HG02973 (cell line): ENCODE measurements around the gene FADD.

Source experiments
- ATAC-seq: cut with Tn5 transposase; IDR thresholded peaks from one replicate; pipeline ENCODE4 v1.9.1; 2021; ENCODE audit warnings: moderate library complexity; ENCODE audit not compliant: unreplicated experiment

Gene FADD, protein sequence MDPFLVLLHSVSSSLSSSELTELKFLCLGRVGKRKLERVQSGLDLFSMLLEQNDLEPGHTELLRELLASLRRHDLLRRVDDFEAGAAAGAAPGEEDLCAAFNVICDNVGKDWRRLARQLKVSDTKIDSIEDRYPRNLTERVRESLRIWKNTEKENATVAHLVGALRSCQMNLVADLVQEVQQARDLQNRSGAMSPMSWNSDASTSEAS

DNA sequence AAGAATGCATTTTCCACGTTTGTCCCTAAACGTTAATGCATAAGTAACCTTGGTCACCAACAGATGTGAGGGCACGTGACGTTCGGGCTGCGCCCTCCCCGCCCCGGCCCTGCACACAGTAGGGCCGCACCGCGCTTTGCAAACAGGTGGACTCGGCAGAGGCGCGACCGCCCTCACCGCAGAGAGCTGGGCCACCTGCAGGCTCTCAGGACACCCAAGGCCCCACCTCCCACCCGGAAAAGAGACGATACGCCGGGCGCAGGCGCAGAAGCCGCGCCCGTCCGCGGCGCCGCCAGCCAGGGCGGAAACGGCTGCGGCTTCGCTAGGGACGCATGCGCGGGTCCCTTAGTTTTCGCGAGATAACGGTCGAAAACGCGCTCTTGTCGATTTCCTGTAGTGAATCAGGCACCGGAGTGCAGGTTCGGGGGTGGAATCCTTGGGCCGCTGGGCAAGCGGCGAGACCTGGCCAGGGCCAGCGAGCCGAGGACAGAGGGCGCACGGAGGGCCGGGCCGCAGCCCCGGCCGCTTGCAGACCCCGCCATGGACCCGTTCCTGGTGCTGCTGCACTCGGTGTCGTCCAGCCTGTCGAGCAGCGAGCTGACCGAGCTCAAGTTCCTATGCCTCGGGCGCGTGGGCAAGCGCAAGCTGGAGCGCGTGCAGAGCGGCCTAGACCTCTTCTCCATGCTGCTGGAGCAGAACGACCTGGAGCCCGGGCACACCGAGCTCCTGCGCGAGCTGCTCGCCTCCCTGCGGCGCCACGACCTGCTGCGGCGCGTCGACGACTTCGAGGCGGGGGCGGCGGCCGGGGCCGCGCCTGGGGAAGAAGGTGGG is at the start of gene FADD:
TSS of gene FADD (plus strand) at position 377 of the 831 bp plus-strand sequence. CDS start at position 541, 164 bp downstream.
- ATAC-seq: peak; percentile 61

DNA sequence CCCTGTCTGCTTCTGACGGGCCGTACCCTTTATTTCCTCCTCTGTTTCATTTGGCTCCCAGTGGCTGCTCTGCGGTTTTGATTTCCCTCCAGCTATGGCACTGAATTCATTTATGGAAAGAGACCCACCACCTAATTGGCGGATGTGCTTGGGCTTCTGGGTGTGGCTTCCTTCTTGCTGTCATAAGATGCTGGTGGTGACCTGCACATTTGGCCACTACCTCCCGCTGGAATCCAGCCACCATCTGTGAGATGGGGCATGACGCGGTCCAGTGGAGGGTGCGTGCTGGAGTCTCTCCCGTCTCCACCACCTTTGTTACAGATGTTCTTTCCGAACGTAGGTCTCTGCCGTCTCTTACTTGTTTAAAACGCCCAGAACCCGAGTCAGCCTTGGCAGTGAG is 47.7 kb upstream of the FADD start:
- ATAC-seq: no peak

DNA sequence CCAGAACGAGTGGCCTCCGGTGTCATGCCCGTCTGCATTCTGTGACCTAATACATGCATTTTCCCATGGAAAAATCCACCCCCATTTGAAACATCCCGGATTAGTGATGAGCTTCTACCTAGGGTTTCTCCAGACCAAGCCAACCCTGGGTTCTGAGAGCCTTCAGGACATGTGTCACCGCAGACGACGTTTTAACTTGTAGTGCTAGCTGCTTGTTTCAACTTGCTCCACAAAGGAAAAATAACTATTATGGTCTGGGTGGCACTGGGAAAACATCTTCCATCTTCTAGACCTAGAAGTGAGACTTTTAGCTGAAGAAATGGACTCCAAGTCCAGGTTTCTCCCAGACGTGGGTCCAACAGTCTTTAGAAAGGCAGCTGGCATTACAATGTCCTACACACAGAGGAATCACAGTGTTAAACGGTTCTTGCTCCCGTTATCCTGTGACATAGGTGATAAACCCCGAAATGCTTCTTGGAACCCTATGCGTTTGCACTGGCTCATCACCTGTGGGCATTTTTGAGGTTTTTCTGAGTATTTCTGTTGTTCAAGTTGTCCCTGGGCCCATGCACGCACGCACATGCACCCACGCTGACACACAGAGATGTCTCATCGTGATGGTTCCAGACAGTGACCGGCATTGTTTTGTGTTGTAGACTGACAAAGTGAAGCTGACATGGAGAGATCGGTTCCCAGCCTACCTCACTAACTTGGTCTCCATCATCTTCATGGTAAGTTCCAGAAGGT is 46.6 kb upstream of the FADD start:
- ATAC-seq: no peak

DNA sequence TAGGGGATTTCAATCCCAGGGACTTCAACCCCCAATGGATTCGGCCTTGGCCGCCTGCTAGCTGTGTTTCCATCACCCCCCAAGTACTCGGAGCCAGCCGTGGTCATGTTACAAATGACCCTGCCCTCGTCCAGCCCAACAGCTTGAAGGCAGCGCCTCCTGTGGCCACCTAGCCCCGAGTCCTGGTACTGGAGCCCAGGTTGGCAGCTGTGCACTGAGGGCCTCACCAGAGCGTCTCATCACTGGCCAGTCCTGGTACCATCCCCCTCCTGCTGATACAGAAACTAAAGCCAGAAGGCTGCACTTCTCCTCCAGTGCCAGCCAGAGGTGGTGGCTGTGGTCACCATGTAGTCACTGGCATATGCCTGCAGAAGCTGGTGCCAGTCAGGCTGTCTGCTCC is 44.9 kb upstream of the FADD start:
- no peak for ATAC-seq

DNA sequence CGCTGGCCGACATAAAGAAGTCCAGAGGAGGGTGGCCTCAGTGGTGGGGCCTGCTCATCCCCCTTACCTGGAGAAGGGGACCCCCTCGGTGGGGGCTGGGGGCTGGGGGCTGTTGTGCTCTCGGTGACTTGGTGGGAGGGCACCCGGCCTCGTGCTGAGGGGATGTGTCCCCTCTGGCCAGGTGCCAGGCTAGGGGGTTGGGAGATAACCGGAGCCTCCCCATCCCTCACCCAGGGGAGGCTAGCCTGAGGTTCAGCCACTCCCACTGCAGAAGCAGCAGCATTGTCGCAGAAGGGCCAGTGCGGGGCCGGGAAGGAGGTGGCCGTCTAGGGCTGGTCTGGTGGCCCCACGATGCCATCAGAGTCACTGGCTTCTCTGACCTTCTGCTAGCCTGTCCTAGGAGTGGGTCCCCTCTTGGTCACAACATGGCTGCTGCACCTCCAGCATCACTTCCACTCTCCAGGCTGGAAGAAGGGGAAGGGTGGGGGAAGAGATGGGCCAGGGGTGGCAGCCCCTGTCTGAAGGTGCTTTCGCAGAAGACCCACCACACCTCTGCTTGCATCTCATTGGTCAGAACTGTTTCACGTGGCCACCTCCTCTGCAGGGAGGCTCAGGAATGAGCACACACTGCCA is 44.2 kb upstream of the FADD start:
- ATAC-seq: no peak

DNA sequence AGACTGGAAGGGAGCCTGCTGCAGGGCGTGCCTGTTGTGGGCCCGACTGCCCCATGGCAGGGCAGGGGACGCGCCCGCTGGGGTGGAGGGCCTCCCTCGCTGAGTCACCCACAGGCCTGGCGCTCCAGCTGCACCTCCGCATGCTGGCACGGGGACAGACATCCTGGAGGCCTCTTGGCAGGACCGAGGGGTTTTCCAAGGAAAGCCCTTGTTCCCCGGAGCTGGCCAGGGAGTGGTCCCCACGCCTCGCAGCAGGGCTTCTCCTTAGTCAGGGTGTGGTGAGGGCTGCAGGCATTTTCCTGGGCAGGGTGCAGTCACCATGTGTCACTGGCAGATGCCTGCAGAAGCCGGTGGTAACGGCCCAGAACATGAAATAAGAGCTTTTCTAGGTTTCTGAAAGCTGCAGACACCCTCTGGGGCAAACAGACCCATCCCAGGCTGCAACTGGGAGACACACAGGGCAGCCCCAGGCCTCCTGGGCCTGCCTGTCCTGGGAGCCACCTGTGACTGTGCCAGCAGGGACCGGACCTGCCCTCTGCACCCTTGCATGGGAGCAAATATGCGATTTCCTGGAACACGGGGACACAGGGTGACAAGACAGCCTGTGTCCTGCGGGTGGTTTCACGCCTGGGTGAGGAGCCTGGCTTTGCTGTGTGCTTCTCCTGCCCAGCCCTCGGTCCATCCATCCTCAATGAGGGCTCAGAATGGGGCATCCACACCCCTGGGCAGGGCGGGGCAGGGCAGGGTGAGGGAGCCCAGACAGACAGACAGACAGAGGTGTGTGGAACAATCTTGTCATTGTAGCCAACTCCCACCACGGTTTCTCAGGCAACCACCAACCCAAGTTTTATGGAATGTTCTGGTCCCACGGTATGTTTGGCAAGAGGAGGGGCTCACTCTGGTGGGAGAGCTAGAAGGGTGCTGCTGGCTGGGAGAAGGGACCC is 43.2 kb upstream of the FADD start:
- ATAC-seq: no peak

DNA sequence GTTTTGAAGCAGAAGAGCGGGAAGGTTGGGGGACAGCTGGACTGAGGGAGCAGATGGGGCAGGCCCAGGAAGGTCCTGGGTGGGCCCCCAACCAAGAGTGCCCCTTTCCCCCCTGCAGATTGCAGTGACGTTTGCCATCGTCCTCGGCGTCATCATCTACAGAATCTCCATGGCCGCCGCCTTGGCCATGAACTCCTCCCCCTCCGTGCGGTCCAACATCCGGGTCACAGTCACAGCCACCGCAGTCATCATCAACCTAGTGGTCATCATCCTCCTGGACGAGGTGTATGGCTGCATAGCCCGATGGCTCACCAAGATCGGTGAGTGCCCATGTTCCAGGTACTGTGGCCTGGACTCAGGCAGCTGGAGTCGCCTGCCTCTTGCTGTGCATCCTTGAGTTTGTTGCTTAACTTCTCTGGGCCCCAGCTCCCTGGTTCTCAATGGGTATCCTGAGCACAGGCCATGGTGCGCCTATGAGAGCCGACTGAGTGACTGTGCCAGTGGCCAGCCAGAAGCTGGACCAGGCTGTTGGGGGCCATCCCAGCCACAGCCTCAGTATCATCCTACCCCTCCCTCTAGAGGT is 42.0 kb upstream of the FADD start:
- ATAC-seq: no peak

DNA sequence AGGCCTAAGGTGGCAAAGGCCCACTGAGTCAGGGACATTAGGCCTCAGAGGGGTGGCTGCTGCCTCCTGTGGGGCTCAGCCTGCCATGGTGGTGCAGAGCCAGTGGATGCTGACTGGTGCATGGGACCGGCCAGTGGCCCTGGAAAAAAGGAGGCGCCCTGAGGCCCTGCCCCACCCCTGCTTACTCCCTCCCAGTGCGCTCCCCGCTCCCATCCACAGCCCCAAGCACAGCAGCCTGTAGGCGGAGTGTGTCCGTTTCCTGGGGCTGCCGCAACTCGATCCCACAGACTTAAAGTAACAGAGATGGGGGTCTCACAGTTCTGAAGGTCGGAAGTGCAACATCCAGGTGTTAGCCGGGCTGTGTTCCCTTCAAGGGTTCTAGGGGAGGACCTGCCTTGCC is 38.4 kb upstream of the FADD start:
- no peak for ATAC-seq

DNA sequence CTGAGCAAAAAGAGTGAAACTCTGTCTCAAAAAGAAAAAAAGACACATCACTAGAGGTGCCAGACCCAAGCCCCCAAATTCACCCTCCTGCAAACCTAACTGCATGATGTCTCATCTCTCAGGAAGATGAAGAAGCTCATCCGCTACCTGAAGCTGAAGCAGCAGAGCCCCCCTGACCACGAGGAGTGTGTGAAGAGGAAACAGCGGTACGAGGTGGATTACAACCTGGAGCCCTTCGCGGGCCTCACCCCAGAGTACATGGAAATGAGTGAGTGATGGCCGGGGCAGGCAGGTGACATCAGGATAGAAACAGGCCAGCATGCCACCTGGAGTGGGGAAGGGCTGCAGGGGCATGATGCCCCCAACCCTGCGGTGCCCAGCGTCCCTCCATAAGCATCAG is 36.0 kb upstream of the FADD start:
- no peak for ATAC-seq

DNA sequence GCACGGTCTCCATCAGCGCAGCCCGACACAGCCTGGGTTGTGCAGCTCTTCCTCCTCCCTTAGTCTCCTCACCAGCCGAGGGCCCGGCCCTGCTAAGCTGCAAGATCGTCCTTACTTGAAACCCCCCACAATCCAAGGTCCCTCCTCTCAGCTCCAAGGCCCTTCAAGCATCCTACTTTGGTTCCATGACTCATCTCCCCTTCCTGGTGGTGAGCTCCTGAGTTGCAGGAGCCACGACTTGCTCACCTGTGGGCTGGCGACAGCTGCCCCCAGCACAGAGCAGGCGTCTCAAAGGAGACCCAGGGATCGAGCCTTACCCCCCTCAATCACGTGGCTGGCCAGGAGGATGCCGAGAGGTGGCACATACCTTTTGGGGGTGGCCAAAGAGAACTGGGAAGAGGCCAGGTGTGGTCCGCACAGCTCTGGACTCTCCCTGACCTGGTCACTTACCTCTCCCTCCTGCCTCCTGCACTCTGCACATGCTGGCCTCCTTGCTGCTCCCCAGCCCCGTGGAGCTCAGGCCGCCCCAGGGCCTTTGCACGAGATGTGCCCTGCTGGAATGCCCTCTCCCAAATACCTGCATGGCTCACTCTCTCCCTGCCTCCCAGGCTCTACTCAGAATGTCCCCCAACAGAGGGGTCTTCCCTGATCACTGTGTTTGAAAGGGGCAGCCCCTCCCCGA is 35.2 kb upstream of the FADD start:
- ATAC-seq: no peak

DNA sequence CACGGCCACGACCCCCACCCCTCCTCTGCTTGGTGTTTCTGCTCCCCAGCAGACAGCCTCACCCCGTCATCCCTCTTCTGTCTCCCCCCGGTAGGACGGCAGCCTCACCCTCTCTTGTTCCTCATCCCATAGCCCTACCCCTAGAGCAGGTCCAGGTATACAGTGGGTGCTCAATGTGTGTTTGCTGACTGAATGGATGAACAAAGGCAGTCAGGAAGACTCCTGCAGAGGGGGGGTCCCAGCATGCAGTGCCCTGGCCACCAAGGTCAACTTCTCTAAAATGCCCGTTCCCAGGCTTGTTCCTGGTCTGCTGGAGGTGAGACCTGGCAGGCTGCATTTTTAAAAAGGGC is 34.7 kb upstream of the FADD start:
- ATAC-seq: no peak

DNA sequence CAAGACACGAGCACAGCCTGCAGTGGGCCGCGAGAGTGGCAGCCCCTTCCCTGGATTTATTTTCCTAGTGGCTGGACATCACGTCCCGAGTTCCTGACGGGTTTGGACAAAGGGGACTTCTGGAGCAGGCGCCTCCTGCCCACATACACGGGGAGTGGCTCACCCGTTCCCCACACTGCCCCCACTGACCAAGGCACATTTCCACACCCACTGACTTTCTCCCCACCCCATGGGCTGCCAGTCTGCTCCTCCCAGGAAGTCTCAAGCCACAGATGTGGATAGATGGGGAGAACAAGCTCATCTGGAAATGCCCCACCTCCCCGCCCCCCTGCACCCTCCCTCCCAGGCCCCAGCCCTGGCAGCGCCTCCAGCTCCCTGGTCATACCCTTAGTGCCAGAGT is 34.0 kb upstream of the FADD start:
- no peak for ATAC-seq

- no peak for ATAC-seq
Measured at GRCh38 chr11:70169632-70170031, 33.5 kb upstream of the FADD start.

DNA sequence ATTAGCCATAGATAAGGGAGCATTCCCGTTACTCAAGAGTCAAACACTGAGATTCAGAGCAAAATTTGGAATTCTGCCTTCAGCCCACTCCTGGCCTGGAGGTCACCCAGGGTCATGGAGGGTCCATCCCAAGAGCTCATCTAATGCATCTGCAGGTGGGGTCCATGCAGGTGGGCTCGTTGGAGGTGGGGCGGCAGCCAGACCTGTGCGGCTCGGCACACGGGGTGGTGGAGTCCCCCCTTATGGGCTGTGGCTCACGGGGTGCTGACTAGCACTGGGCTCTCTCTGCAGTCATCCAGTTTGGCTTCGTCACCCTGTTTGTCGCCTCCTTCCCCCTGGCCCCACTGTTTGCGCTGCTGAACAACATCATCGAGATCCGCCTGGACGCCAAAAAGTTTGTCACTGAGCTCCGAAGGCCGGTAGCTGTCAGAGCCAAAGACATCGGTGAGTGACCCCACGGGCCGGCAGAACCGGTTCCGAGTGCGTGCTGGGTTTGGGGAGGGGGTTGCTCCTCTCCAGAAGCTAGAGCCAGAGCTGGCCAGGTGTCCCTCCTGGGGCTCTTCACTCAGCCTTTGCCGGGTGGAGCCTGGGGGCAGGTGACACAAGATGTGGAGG is 32.4 kb upstream of the FADD start:
- ATAC-seq: no peak

DNA sequence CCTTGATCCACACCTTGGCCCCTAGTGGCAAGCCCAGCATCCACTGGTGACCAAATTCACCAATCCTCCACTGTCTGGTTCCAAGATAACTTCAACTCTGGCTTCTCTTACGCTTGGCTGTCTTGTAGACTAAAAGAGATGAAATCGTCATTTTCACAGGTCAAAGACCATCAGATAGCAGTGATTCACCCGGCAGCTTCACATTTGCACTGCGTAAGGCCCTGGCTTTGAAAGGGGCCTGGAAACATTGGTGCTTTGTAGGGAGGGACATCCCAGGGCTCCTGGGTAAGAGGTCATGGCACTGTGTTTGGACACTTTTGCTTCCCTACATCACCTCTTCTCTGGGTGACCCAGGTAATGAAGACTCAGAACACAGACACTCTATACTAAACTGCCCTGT is 30.1 kb upstream of the FADD start:
- ATAC-seq: no peak

DNA sequence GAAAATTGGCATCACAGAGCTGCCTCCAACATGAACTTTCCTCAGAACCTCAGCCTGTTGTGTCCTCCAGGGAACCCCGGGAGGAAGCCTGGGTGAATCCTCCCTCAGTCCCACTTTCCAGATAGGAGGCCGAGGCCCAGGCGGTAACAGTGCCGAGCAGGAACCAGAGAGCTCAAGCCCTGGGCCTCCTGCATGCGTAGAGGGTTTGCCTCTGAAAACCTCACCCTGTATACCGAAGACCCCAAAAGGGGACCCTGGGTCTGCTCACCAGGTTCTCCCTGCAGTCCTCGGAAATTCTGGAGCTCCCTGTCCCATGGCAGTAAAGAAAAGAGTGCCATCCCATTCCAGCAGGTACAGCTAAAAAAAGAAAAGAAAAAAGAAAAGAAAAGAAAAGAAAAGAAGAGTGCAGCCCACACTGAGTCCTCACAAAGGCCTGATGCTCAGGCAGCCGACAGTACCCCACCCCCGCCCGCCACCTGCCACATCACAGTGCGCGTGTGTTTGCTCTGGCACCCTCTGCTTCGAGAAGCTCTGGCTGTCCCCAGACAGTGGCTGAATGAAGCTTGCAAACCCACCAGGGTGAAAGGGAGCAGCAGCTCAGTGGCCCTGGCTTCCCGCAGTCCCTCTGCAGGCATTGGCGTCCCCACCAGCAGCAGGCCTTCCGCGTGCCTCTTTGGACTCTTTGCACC is 28.4 kb upstream of the FADD start:
- no peak for ATAC-seq

- ATAC-seq: no peak
Measured at GRCh38 chr11:70175236-70175698, 27.8 kb upstream of the FADD start.

- no peak for ATAC-seq
Measured at GRCh38 chr11:70176940-70177689, 26.0 kb upstream of the FADD start.
